GM18867 (cell line): ENCODE results near the gene GLDC.

Experiments
- ATAC-seq: cut with Tn5 transposase; IDR thresholded peaks from one replicate; pipeline ENCODE4 v1.9.1; 2021; ENCODE audit warnings: mild to moderate bottlenecking, moderate library complexity; ENCODE audit not compliant: unreplicated experiment

GLDC gene

GRCh38 chr9:6665628-6666027 is 20.1 kb upstream of the GLDC start:
- ATAC-seq = no peak

- no peak for ATAC-seq
Measured at GRCh38 chr9:6664204-6664680, 18.7 kb upstream of the GLDC start.

GRCh38 chr9:6660512-6660911 is 15.0 kb upstream of the GLDC start:
- no peak for ATAC-seq

- ATAC-seq = no peak
Measured at GRCh38 chr9:6658628-6659353, 13.3 kb upstream of the GLDC start.

GRCh38 chr9:6656614-6657300 is 11.2 kb upstream of the GLDC start:
- no peak for ATAC-seq

GRCh38 chr9:6655036-6655435 is 9.5 kb upstream of the GLDC start:
- ATAC-seq = peak; percentile 84

GRCh38 chr9:6646293-6646636 is 736 bp upstream of the GLDC start:
- ATAC-seq = peak; percentile 30

- peak; percentile 28 for ATAC-seq
Measured at GRCh38 chr9:6645105-6645354, 499 bp downstream of the GLDC start.

GRCh38 chr9:6644346-6645104 is 1.0 kb downstream of the GLDC start:
- ATAC-seq = no peak

GRCh38 chr9:6641961-6642360 is 3.6 kb downstream of the GLDC start:
- no peak for ATAC-seq

GRCh38 chr9:6641561-6641960 is 4.0 kb downstream of the GLDC start:
- no peak for ATAC-seq

GRCh38 chr9:6641056-6641455 is 4.5 kb downstream of the GLDC start:
- no peak for ATAC-seq

- no peak for ATAC-seq
Measured at GRCh38 chr9:6640268-6641051, 5.1 kb downstream of the GLDC start.

GRCh38 chr9:6639622-6640021 is 5.9 kb downstream of the GLDC start:
- ATAC-seq = no peak

- ATAC-seq = no peak
Measured at GRCh38 chr9:6634444-6634843, 11.1 kb downstream of the GLDC start.

- no peak for ATAC-seq
Measured at GRCh38 chr9:6633378-6633777, 12.2 kb downstream of the GLDC start.

GRCh38 chr9:6632516-6633183 is 12.9 kb downstream of the GLDC start:
- ATAC-seq = peak; percentile 93

- ATAC-seq = peak; percentile 28
Measured at GRCh38 chr9:6631207-6631512, 14.4 kb downstream of the GLDC start.

GRCh38 chr9:6630502-6631206 is 14.9 kb downstream of the GLDC start:
- peak; percentile 78 for ATAC-seq

GRCh38 chr9:6628704-6629103 is 16.8 kb downstream of the GLDC start:
- ATAC-seq = no peak
